NCI-H1092 (cell line): ENCODE data around the gene RABL3.
"Not testable (repeated sequence)": the region's sequence is repeated elsewhere in the genome, so short reads cannot be mapped to it uniquely, and the experiment has no call there.

Experiments used
- DNase-seq: peaks from one replicate; lab custom pipeline; 2025; lab: John Stamatoyannopoulos, UW

Gene RABL3

GRCh38 chr3:120642368-120642948, 99.9 kb downstream of the RABL3 start:
- DNase-seq = no peak

- DNase-seq = no peak
These were observed 100.5 kb downstream of the RABL3 start for GRCh38 chr3:120641696-120642246.

GRCh38 chr3:120640231-120640630, 102.1 kb downstream of the RABL3 start:
- DNase-seq = no peak

GRCh38 chr3:120638820-120639219, 103.5 kb downstream of the RABL3 start:
- not testable (repeated sequence) for DNase-seq

- no peak for DNase-seq
These were observed 104.3 kb downstream of the RABL3 start for GRCh38 chr3:120637851-120638559.

GRCh38 chr3:120636795-120637401, 105.4 kb downstream of the RABL3 start:
- DNase-seq = no peak
